Uterus (tissue), 2 donors: ENCODE data around the gene PEX10.

Source experiments
- CTCF ChIP-seq, 4 experiments: fragments of 200-600 bp in 2 of 4; fragments of 450-650 bp in 2 of 4; sonication (generic) in 2 of 4; IDR thresholded peaks; one replicate each; pipeline ENCODE4 v1.5.1; 2016 to 2019; ENCODE audit warnings: antibody characterized with exemption in 4 of 4, mild to moderate bottlenecking in 2 of 4, moderate library complexity in 1 of 4
- POLR2A ChIP-seq, 2 donors: fragments of 450-650 bp; IDR thresholded peaks; one replicate each; pipeline ENCODE4 v1.6.1; 2016; ENCODE audit warnings: antibody characterized with exemption in 2 of 2, mild to moderate bottlenecking in 1 of 2, moderate library complexity in 1 of 2

GRCh38 chr1:2375246-2375922 lies 37.0 kb downstream of the PEX10 start:
- TF ChIP-seq CTCF (IDR thresholded peaks at IDR 0.05) = no peak
- no peak for TF ChIP-seq POLR2A (IDR thresholded peaks at IDR 0.05)
